IPS-18c (cell line): ENCODE measurements around the gene TMEM141.
A peak's percentile ranks its signal among the peaks of the same experiment; 100 is the strongest.
"Not testable (repeated sequence)": the region's sequence is repeated elsewhere in the genome, so short reads cannot be mapped to it uniquely, and the experiment has no call there.

Source experiments
- H3K4me3 ChIP-seq: 2 replicates; pipeline ENCODE4 v1.7.0; 2013; ENCODE audit warnings: low read depth, mild to moderate bottlenecking, low read length, moderate library complexity; ENCODE audit not compliant: insufficient read depth
- H3K9me3 ChIP-seq: one replicate; pipeline ENCODE4 v1.6.1; 2013; ENCODE audit warnings: mild to moderate bottlenecking, low read length, moderate library complexity; ENCODE audit not compliant: control insufficient read depth, insufficient read depth

Gene TMEM141

GRCh38 chr9:136764301-136764891 is 26.7 kb upstream of the TMEM141 start, which contains the start of gene LCN15:
Gene LCN15 (minus strand): TSS chr9:136764518. CDS start chr9:136764488, 30 bp downstream.
- peaks cover 2% of the 10 kb centered on the region for H3K9me3 ChIP-seq
- peak within 1 kb of the TSS; percentile 28 for H3K4me3 ChIP-seq

- Histone ChIP-seq H3K4me3 (no peak overlapping the region), H3K9me3 (peaks cover 2% of the 10 kb centered on the region)
Measured at GRCh38 chr9:136765041-136765440, 26.1 kb upstream of the TMEM141 start.

DNA sequence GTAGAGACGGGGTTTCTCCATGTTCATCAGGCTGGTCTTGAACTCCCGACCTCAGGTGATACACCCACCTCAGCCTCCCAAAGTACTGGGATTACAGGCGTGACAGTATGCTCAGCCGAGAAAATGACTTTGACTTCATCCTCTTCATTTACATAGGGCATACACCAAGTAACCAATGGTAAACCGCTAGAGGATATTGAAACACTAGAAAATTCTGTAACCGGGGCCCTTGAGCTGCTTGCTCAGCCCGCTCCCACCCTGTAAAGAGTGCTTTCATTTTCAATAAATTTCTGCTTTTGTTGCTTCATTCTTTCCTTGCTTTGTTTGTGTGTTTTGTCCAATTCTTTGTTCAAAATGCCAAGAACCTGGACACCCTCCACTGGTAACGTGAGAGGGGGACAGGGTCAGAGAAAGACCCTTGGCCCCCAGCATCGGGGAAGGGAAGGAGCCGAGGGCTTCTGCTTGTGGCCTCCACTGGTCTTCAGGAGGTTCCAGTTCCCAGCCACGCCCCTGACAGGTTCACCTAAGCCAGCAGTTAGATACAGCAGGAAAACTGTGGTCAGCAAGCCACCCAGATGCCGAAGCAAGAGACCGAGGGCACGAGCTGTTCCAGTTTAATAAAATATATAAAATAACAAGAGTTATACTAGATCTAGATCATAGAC is 25.3 kb upstream of the TMEM141 start:
- not testable (repeated sequence) for H3K4me3 ChIP-seq, H3K9me3 ChIP-seq

- not testable (repeated sequence) for H3K9me3 ChIP-seq, H3K4me3 ChIP-seq
Measured at GRCh38 chr9:136766410-136767120, 24.6 kb upstream of the TMEM141 start.

GRCh38 chr9:136769710-136770191 is 21.4 kb upstream of the TMEM141 start:
- H3K4me3 ChIP-seq = no peak overlapping the region; the same call in 1 of the 2 replicates
- H3K9me3 ChIP-seq = no peaks in the 10 kb centered on the region

GRCh38 chr9:136771907-136772415 is 19.2 kb upstream of the TMEM141 start:
- no peak overlapping the region for H3K4me3 ChIP-seq
- H3K9me3 ChIP-seq = no peaks in the 10 kb centered on the region

GRCh38 chr9:136773386-136774044 is 17.6 kb upstream of the TMEM141 start:
- H3K9me3 ChIP-seq = no peaks in the 10 kb centered on the region
- H3K4me3 ChIP-seq = no peak overlapping the region

- Histone ChIP-seq H3K4me3 (no peak overlapping the region), H3K9me3 (no peaks in the 10 kb centered on the region)
Measured at GRCh38 chr9:136774416-136775045, 16.6 kb upstream of the TMEM141 start.

- Histone ChIP-seq H3K4me3 (no peak overlapping the region), H3K9me3 (no peaks in the 10 kb centered on the region)
Measured at GRCh38 chr9:136775191-136775590, 16.0 kb upstream of the TMEM141 start.

DNA sequence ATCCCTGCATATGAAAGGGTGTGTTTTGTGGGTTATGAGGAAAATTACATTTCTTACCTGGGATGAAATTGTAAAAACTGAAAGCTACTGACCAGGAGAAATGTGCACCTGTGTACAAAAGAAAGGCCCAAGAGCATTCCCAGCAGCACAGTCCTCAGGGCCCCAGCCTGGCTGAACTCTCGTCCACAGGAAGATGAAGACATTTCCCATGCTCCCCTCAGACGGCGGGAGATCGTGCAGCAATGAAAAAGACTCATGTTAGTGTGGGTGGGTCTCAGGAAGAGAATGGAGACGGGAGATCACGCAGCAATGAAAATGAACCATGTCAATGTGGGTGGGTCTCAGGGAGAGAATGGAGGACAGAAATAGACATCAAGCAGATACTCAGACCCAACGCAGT is 14.2 kb upstream of the TMEM141 start:
- Histone ChIP-seq H3K4me3 (no peak overlapping the region), H3K9me3 (no peaks in the 10 kb centered on the region)

- Histone ChIP-seq H3K4me3 (no peak overlapping the region), H3K9me3 (no peaks in the 10 kb centered on the region)
Measured at GRCh38 chr9:136777359-136777758, 13.8 kb upstream of the TMEM141 start.

GRCh38 chr9:136779808-136780207 is 11.3 kb upstream of the TMEM141 start:
- no peak overlapping the region for H3K4me3 ChIP-seq
- H3K9me3 ChIP-seq = no peaks in the 10 kb centered on the region

DNA sequence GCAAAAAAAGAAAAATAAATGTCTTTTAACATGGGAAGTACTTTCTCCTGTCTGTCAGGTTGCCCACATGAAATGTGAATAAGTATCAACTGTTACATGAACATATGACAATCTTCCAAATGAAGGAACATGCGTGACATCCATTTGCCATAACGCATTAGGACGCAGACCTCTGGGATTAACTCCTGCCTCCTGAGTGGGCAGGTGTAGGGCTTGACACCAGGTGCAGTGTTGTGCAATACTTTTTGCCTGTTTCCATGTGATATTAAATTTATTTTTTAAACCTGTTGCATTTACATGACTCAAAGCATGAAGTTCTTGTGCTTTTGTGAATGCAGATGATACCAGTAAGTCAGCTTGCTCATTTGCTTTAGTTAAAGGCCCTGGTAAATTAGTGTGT is 8.7 kb upstream of the TMEM141 start:
- Histone ChIP-seq H3K9me3 (no peaks in the 10 kb centered on the region), H3K4me3 (no peak overlapping the region)

- Histone ChIP-seq H3K9me3 (no peaks in the 10 kb centered on the region), H3K4me3 (no peak overlapping the region)
Measured at GRCh38 chr9:136784249-136784996, 6.7 kb upstream of the TMEM141 start.

- H3K4me3 ChIP-seq = no peak overlapping the region
- H3K9me3 ChIP-seq = no peaks in the 10 kb centered on the region
Measured at GRCh38 chr9:136784997-136785361, 6.2 kb upstream of the TMEM141 start.

GRCh38 chr9:136785565-136786355 is 5.4 kb upstream of the TMEM141 start:
- not testable (repeated sequence) for H3K9me3 ChIP-seq, H3K4me3 ChIP-seq
